Endothelial cell of umbilical vein (primary cell): ENCODE data around the gene ITPR1. TPM values are rescaled to one million over a fixed set of nuclear protein-coding genes. Genes with fewer than 3 reads are reported as not detected.

Experiments
- BruUV-seq: library from RNA; stranded (reverse); fragments of 400-500 nt; replicated peaks from 2 replicates; lab custom pipeline; 2021; lab: Mats Ljungman, UMichigan
- CTCF ChIA-PET: fragments of 300-600, 350-600 bp; sonication (Branson Sonifier 250); formaldehyde crosslinking; loops from one replicate; lab custom pipeline; 2021; ENCODE audit warnings: antibody characterized with exemption, inconsistent platforms; lab: Charles Lee
- POLR2A ChIA-PET: fragments of 300-600, 350-600 bp; sonication (Branson Sonifier 250); formaldehyde crosslinking; loops from one replicate; lab custom pipeline; 2021; ENCODE audit warnings: antibody characterized with exemption, inconsistent platforms; lab: Charles Lee
- DNase-seq: peaks from one replicate; pipeline ENCODE4 v3.0.0-alpha.2; 2011; ENCODE audit warnings: low read depth, low spot score
- FAIRE-seq: peaks from 2 replicates; lab custom pipeline; 2011; peaks lifted over from hg19 to GRCh38; lab: Jason Lieb, UNC
- H2AFZ ChIP-seq: 2 replicates; pipeline ENCODE4 v1.6.0; 2012; ENCODE audit warnings: low read depth, low read length, control low read depth, inconsistent platforms
- H3K27ac ChIP-seq: 2 replicates; pipeline ENCODE4 v1.5.1; 2011; ENCODE audit warnings: low read depth, mild to moderate bottlenecking, control low read depth, low read length, moderate library complexity; ENCODE audit not compliant: insufficient read depth
- H3K27me3 ChIP-seq, 2 experiments: 2 replicates each; pipeline versions ENCODE4 v1.6.0 to v1.6.1; 2011; ENCODE audit warnings: low read length in 2 of 2, mixed read lengths in 1 of 2; ENCODE audit not compliant: control insufficient read depth in 2 of 2, insufficient read depth in 2 of 2
- H3K36me3 ChIP-seq, 2 experiments: 2 replicates in 1 of 2; 3 replicates in 1 of 2; pipeline ENCODE4 v1.5.1; 2011; ENCODE audit warnings: low read length in 2 of 2, mild to moderate bottlenecking in 1 of 2, moderate library complexity in 1 of 2; ENCODE audit not compliant: control insufficient read depth in 2 of 2, insufficient read depth in 2 of 2; ENCODE audit errors: extremely low read depth in 1 of 2
- H3K4me1 ChIP-seq: 3 replicates; pipeline ENCODE4 v1.5.1; 2011; ENCODE audit warnings: mild to moderate bottlenecking, low read length; ENCODE audit not compliant: control insufficient read depth, insufficient read depth; ENCODE audit errors: extremely low read depth
- H3K4me2 ChIP-seq: 2 replicates; pipeline ENCODE4 v1.6.1; 2011; ENCODE audit warnings: low read length, control low read depth, mixed read lengths; ENCODE audit not compliant: insufficient read depth
- H3K4me3 ChIP-seq, 3 experiments: fragments of 200-600 bp in 1 of 3; sonication (generic), shearing (Covaris generic) in 1 of 3; replicated peaks in 1 of 3; 2 replicates each; pipeline ENCODE4 v1.5.1; 2011 to 2016; ENCODE audit warnings: control low read depth in 3 of 3, low read length in 3 of 3, mild to moderate bottlenecking in 2 of 3, inconsistent platforms in 1 of 3, low read depth in 1 of 3, moderate library complexity in 1 of 3; ENCODE audit not compliant: insufficient read depth in 1 of 3
- H3K79me2 ChIP-seq: 2 replicates; pipeline ENCODE4 v1.6.0; 2012; ENCODE audit warnings: low read length, inconsistent platforms; ENCODE audit not compliant: control insufficient read depth, insufficient read depth
- H3K9ac ChIP-seq: replicated peaks from 2 replicates; pipeline ENCODE3; 2011; ENCODE audit warnings: low read length, control low read depth; ENCODE audit not compliant: insufficient read depth; ENCODE audit errors: extremely low read depth
- H3K9me1 ChIP-seq: replicated peaks from 3 replicates; pipeline ENCODE4 v1.6.0; 2011; ENCODE audit warnings: mild to moderate bottlenecking, low read length; ENCODE audit not compliant: control insufficient read depth, insufficient read depth; ENCODE audit errors: extremely low read depth
- H3K9me3 ChIP-seq: replicated peaks from 2 replicates; pipeline ENCODE4 v1.5.1; 2012; ENCODE audit warnings: low read length, inconsistent platforms; ENCODE audit not compliant: control insufficient read depth, insufficient read depth
- H4K20me1 ChIP-seq: replicated peaks from 2 replicates; pipeline ENCODE3; 2011; ENCODE audit warnings: mild to moderate bottlenecking, low read length; ENCODE audit not compliant: control insufficient read depth, insufficient read depth; ENCODE audit errors: extremely low read depth
- CTCF ChIP-seq, 2 donors: IDR thresholded peaks; 1 replicate in 1 of 2; 2 replicates in 1 of 2; pipeline ENCODE4 v1.5.1; 2011; ENCODE audit warnings: low read length in 2 of 2, mild to moderate bottlenecking in 2 of 2, moderate library complexity in 2 of 2, control low read depth in 1 of 2, inconsistent platforms in 1 of 2, low read depth in 1 of 2; ENCODE audit not compliant: insufficient read depth in 1 of 2; ENCODE audit errors: extremely low read depth in 1 of 2
- EZH2 ChIP-seq: IDR thresholded peaks from 2 replicates; pipeline ENCODE4 v1.6.1; 2012; ENCODE audit warnings: borderline replicate concordance, low read depth, mild to moderate bottlenecking, moderate library complexity, low read length, inconsistent platforms; ENCODE audit not compliant: severe bottlenecking
- GATA2 ChIP-seq: IDR thresholded peaks from 2 replicates; pipeline ENCODE4 v1.7.0; 2011; ENCODE audit warnings: low read depth, mild to moderate bottlenecking, moderate library complexity, mixed read lengths, low read length; ENCODE audit not compliant: insufficient read length, insufficient read depth
- JUN ChIP-seq: IDR thresholded peaks from 2 replicates; pipeline ENCODE4 v1.6.1; 2011; ENCODE audit warnings: borderline replicate concordance, low read depth; ENCODE audit not compliant: insufficient read length, insufficient read depth
- POLR2A ChIP-seq: IDR thresholded peaks from 2 replicates; pipeline ENCODE4 v1.6.1; 2012; ENCODE audit warnings: low read depth, mild to moderate bottlenecking, control low read depth, low read length
- POLR2AphosphoS5 ChIP-seq: IDR thresholded peaks from 2 replicates; pipeline ENCODE4 v1.6.1; 2012; ENCODE audit warnings: low read depth, mild to moderate bottlenecking, control low read depth, low read length, moderate library complexity; ENCODE audit not compliant: insufficient read depth
- dilution Hi-C: fragments of 300-500 bp; cut with MboI; formaldehyde crosslinking; loops from one replicate; pipeline ENCODE4 v1.15.0; 2019; ENCODE audit warnings: low sequenced_read_pairs; ENCODE audit not compliant: extremely low pct_ligation_motif_present
- intact Hi-C: fragments of 100-400 bp; cut with micrococcal nuclease; formaldehyde crosslinking; loops from one replicate; pipeline ENCODE4 v1.10.0; 2022
- polyA plus RNA-seq, 4 experiments: library from polyadenylated mRNA; depleted of rRNA in 3 of 4; stranded (reverse) in 3 of 4; unstranded in 1 of 4; fragments of >200 nt; gene quantifications; 2 replicates each; pipeline versions ENCODE4 v1.2.1 to v1.2.3, GENCODE V29; 2011 to 2012; ENCODE audit warnings: missing spikeins in 1 of 4
- total RNA-seq: library from RNA; stranded (reverse); gene quantifications from 2 replicates; pipeline ENCODE4 v1.2.3, GENCODE V29; 2021

ITPR1 gene
- total and polyA plus RNA-seq, 2 donors (not counting 3 experiments of a cell fraction or from before 2014, with no cell fraction given): 5.1 to 16.1 TPM

DNA sequence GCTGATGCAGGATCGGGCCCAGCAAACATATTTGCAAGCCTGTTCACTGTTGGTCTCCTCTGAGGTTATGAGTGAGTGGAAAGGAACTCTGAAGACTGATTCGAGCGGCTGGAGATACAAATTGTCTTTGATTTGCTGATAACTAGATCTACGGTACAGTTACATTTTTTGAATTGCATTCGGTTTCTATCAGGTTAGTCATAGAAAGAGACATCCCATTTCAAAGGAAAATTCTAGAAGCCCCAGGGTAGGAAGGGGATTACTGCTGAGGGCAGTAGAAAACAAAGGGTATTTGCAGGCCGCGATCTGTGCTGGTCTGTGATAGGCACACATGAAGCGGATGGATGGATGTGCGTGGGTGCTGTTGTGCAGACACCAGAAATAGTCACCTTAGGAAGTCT is 228.4 kb downstream of the ITPR1 start:
- CTCF ChIA-PET: interaction anchor here (0.6 to 8.8 kb wide), 50 partner anchors 8 to 473 kb away, joined by 3 to 284 read pairs (median 5); partner anchors contain the start of gene BHLHE40
- no TSS peak for BruUV-seq
- no peak for TF ChIP-seq POLR2AphosphoS5
- TF ChIP-seq EZH2: no peak
- no peak for TF ChIP-seq JUN
- TF ChIP-seq POLR2A: no peak
- TF ChIP-seq GATA2: no peak
- no peak for DNase-seq
- H3K36me3 ChIP-seq: no peaks in the 10 kb centered on the region
- no peak overlapping the region for H3K4me3 ChIP-seq
- no peak overlapping the region for H3K9ac ChIP-seq
- H3K27ac ChIP-seq: no peak overlapping the region
- no peaks in the 10 kb centered on the region for H3K9me1 ChIP-seq
- H2AFZ ChIP-seq: no peak overlapping the region
- H4K20me1 ChIP-seq: no peaks in the 10 kb centered on the region
- H3K79me2 ChIP-seq: no peaks in the 10 kb centered on the region
- H3K4me1 ChIP-seq: no peaks in the 10 kb centered on the region
- dilution Hi-C loops: no loop called here
- no peaks in the 10 kb centered on the region for H3K9me3 ChIP-seq
- intact Hi-C loops: no loop called here
- H3K27me3 ChIP-seq: no peaks in the 10 kb centered on the region
- no peak for FAIRE-seq
- no peak overlapping the region for H3K4me2 ChIP-seq
- POLR2A ChIA-PET: interaction anchor here (0.6 to 0.8 kb wide), 3 partner anchors 33 to 256 kb away, joined by 3 to 4 read pairs (median 3); no protein-coding TSS in a partner anchor

GRCh38 chr3:4722103-4722502 is 229.0 kb downstream of the ITPR1 start:
- no peaks in the 10 kb centered on the region for H3K4me1 ChIP-seq
- no peak overlapping the region for H3K4me2 ChIP-seq
- BruUV-seq: no TSS peak
- DNase-seq: peak; percentile 81
- intact Hi-C loops: loop anchor here (1.0 kb wide), 6 partner anchors 19 to 304 kb away; no protein-coding TSS in a partner anchor
- dilution Hi-C loops: no loop called here
- CTCF ChIA-PET: interaction anchor here (0.8 to 8.5 kb wide), 6 partner anchors 75 to 337 kb away, joined by 3 to 98 read pairs (median 5); partner anchors contain the start of gene BHLHE40
- H3K27me3 ChIP-seq: no peaks in the 10 kb centered on the region
- no peak overlapping the region for H3K4me3 ChIP-seq
- TF ChIP-seq CTCF (IDR thresholded peaks at IDR 0.05; ENCODE audit: extremely low read depth in 1 of 2, insufficient read depth in 1 of 2, low read depth in 1 of 2, low read length in 2 of 2) (peak; percentile 40 to 57), POLR2AphosphoS5 (no peak)
- no peaks in the 10 kb centered on the region for H3K36me3 ChIP-seq
- no peaks in the 10 kb centered on the region for H4K20me1 ChIP-seq
- no peaks in the 10 kb centered on the region for H3K9me3 ChIP-seq
- POLR2A ChIA-PET: no interaction called here
- H3K79me2 ChIP-seq: no peaks in the 10 kb centered on the region
- H3K9me1 ChIP-seq: no peaks in the 10 kb centered on the region
- no peak overlapping the region for H2AFZ ChIP-seq
- peak; percentile 92 for FAIRE-seq
- no peak overlapping the region for H3K9ac ChIP-seq
- H3K27ac ChIP-seq: peak overlapping the region; percentile 1
